WTC11 (cell line): ENCODE measurements around the gene TSPAN5. TPM values are rescaled to one million over a fixed set of nuclear protein-coding genes. Genes with fewer than 3 reads are reported as not detected.
A peak's percentile ranks its signal among the peaks of the same experiment; 100 is the strongest.

Experiments
- ATAC-seq: fragments of 200-7000 bp; cut with Tn5 transposase; 2 replicates; pipeline ENCODE4 v1.10.0; 2021; ENCODE audit warnings: mild to moderate bottlenecking, moderate library complexity
- CTCF ChIA-PET: fragments of 300-600 bp; sonication (Branson Sonifier 250); formaldehyde crosslinking; loops from one replicate; lab custom pipeline; 2021; ENCODE audit warnings: antibody characterized with exemption; lab: Charles Lee
- POLR2A ChIA-PET: fragments of 350-600 bp; sonication (Branson Sonifier 250); formaldehyde crosslinking; loops from one replicate; lab custom pipeline; 2021; ENCODE audit warnings: antibody characterized with exemption; lab: Charles Lee
- DNase-seq: peaks from one replicate; pipeline ENCODE4 v3.0.0; 2021; ENCODE audit warnings: low spot score
- H3K27ac Mint-ChIP-seq: 2 replicates; pipeline ENCODE4 v1.8.0; 2021; ENCODE audit warnings: mixed read lengths
- H3K27me3 Mint-ChIP-seq: 2 replicates; pipeline ENCODE4 v1.8.0; 2021; ENCODE audit warnings: low read depth, mild to moderate bottlenecking, moderate library complexity, mixed read lengths
- H3K36me3 Mint-ChIP-seq: 2 replicates; pipeline ENCODE4 v1.8.0; 2021; ENCODE audit warnings: mixed read lengths
- H3K4me1 Mint-ChIP-seq: 2 replicates; pipeline ENCODE4 v1.8.0; 2022; ENCODE audit warnings: mixed read lengths
- H3K4me3 Mint-ChIP-seq: 2 replicates; pipeline ENCODE4 v1.8.0; 2021; ENCODE audit warnings: mild to moderate bottlenecking, moderate library complexity, mixed read lengths
- H3K9me3 Mint-ChIP-seq: 2 replicates; pipeline ENCODE4 v1.8.0; 2021; ENCODE audit warnings: mixed read lengths
- ATF1 ChIP-seq: sonication (generic); formaldehyde crosslinking; IDR thresholded peaks from 2 replicates; pipeline ENCODE4 v1.8.1; 2023; ENCODE audit warnings: mild to moderate bottlenecking, moderate library complexity, missing genetic modification reagents
- EMX1 ChIP-seq: fragments of 250-450 bp; sonication (Bioruptor Pico); IDR thresholded peaks from 2 replicates; pipeline ENCODE4 v1.8.0; 2021; ENCODE audit warnings: mild to moderate bottlenecking
- FOXJ3 ChIP-seq: sonication (generic); formaldehyde crosslinking; IDR thresholded peaks from 2 replicates; pipeline ENCODE4 v1.9.0; 2021; ENCODE audit warnings: missing genetic modification reagents, mild to moderate bottlenecking, borderline replicate concordance
- FOXK1 ChIP-seq: sonication (generic); formaldehyde crosslinking; IDR thresholded peaks from 2 replicates; pipeline ENCODE4 v1.8.0; 2022; ENCODE audit warnings: mild to moderate bottlenecking, moderate library complexity, missing genetic modification reagents
- GTF2I ChIP-seq: fragments of 250-450 bp; sonication (Bioruptor Pico); conservative IDR thresholded peaks from 2 replicates; pipeline ENCODE4 v1.4.0; 2021; ENCODE audit warnings: mild to moderate bottlenecking
- JAZF1 ChIP-seq: fragments of 250-450 bp; sonication (Bioruptor Pico); IDR thresholded peaks from 2 replicates; pipeline ENCODE4 v1.9.0; 2021; ENCODE audit warnings: moderate library complexity, mild to moderate bottlenecking, inconsistent platforms
- KAT7 ChIP-seq: sonication (generic); formaldehyde crosslinking; IDR thresholded peaks from 2 replicates; pipeline ENCODE4 v1.8.1; 2023; ENCODE audit warnings: missing genetic modification reagents, mild to moderate bottlenecking, borderline replicate concordance
- MYBL2 ChIP-seq: sonication (generic); formaldehyde crosslinking; IDR thresholded peaks from 2 replicates; pipeline ENCODE4 v1.8.1; 2023; ENCODE audit warnings: mild to moderate bottlenecking, moderate library complexity, missing genetic modification reagents
- NFATC4 ChIP-seq: fragments of 250-450 bp; sonication (Bioruptor Pico); IDR thresholded peaks from 2 replicates; pipeline ENCODE4 v1.9.0; 2021; ENCODE audit warnings: mild to moderate bottlenecking
- RORB ChIP-seq: fragments of 250-450 bp; sonication (Bioruptor Pico); IDR thresholded peaks from 2 replicates; pipeline ENCODE4 v1.9.0; 2021; ENCODE audit warnings: mild to moderate bottlenecking
- SMAD4 ChIP-seq: sonication (generic); formaldehyde crosslinking; IDR thresholded peaks from 2 replicates; pipeline ENCODE4 v1.8.0; 2022; ENCODE audit warnings: mild to moderate bottlenecking, missing genetic modification reagents
- ZNF317 ChIP-seq: sonication (generic); formaldehyde crosslinking; IDR thresholded peaks from 2 replicates; pipeline ENCODE4 v1.8.1; 2023; ENCODE audit warnings: low read depth, mild to moderate bottlenecking, moderate library complexity, missing genetic modification reagents, borderline replicate concordance
- ZNF396 ChIP-seq: fragments of 250-450 bp; sonication (Bioruptor Pico); IDR thresholded peaks from 2 replicates; pipeline ENCODE4 v1.8.0; 2021; ENCODE audit warnings: mild to moderate bottlenecking, moderate library complexity, borderline replicate concordance
- ZNF416 ChIP-seq: fragments of 250-450 bp; sonication (Bioruptor Pico); IDR thresholded peaks from 2 replicates; pipeline ENCODE4 v1.9.0; 2021; ENCODE audit warnings: mild to moderate bottlenecking, inconsistent platforms
- total RNA-seq: library from RNA; stranded (reverse); gene quantifications from 3 replicates; pipeline ENCODE4 v1.2.3, GENCODE V29; 2021
- TF ChIP-seq, protein P1 (sequence below): sonication (generic); formaldehyde crosslinking; IDR thresholded peaks from 2 replicates; pipeline ENCODE4 v1.8.0; 2022; ENCODE audit warnings: missing genetic modification reagents
- TF ChIP-seq, protein P2 (sequence below): sonication (generic); formaldehyde crosslinking; IDR thresholded peaks from 2 replicates; pipeline ENCODE4 v1.8.1; 2023; ENCODE audit warnings: mild to moderate bottlenecking, missing genetic modification reagents, borderline replicate concordance
- TF ChIP-seq, protein P3 (sequence below): fragments of 250-450 bp; sonication (Bioruptor Pico); IDR thresholded peaks from 2 replicates; pipeline ENCODE4 v1.8.0; 2021; ENCODE audit warnings: mild to moderate bottlenecking
- TF ChIP-seq, protein P4 (sequence below): sonication (generic); formaldehyde crosslinking; IDR thresholded peaks from 2 replicates; pipeline ENCODE4 v1.8.0; 2022; ENCODE audit warnings: mild to moderate bottlenecking, missing genetic modification reagents
- TF ChIP-seq, protein P5 (sequence below): sonication (generic); formaldehyde crosslinking; conservative IDR thresholded peaks from 2 replicates; pipeline ENCODE4 v1.8.1; 2022; ENCODE audit warnings: mild to moderate bottlenecking, missing genetic modification reagents

TSPAN5 gene
- total RNA-seq, 1 experiment from 2014 or later = 22.7 TPM

DNA sequence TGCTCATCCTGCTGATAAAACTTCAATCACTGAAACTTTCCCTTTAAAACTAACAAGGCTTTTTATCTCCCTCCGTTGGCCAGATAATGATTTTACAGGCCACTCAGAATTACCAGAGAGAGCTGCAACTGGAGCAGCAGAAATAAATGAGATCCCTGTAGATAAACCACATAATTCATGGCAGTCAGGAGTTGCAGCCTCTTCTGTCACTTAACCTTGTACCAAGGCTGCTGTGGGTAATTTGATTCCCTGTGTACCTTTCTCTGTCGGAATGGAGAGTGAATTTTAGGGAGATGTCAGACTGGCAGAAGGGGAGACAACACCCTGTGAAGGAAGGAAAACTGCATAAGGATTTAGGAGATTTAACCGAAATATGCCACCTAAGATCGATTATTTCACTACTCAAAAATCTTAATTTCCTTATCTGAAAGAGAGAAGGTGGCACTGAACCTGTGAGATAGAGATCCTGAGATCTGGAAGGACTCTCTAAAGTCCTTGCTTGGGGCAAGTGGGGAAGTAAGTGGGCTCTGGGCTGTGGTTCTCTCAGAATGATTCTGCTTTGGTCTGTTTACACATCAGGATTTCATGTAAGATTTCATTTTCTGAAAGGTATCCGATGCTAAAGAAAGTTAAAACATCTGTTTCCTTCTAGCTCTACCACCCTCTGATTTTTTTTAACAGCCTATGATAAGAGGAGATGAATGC lies 14.3 kb upstream of the TSPAN5 start:
- H3K27me3 Mint-ChIP-seq = no peaks in the 10 kb centered on the region
- no peaks in the 10 kb centered on the region for H3K36me3 Mint-ChIP-seq
- ChIA-PET CTCF (interaction anchor here (1.4 kb wide), 1 partner anchor 24 kb away, joined by 3 read pairs; no protein-coding TSS in a partner anchor), POLR2A (no interaction called here)
- H3K4me3 Mint-ChIP-seq = no peak overlapping the region
- peaks cover 29% of the 10 kb centered on the region for H3K4me1 Mint-ChIP-seq
- DNase-seq = no peak
- H3K9me3 Mint-ChIP-seq = no peaks in the 10 kb centered on the region
- peak; percentile 46 for ATAC-seq
- H3K27ac Mint-ChIP-seq = no peak overlapping the region
- TF ChIP-seq, protein P1, sequence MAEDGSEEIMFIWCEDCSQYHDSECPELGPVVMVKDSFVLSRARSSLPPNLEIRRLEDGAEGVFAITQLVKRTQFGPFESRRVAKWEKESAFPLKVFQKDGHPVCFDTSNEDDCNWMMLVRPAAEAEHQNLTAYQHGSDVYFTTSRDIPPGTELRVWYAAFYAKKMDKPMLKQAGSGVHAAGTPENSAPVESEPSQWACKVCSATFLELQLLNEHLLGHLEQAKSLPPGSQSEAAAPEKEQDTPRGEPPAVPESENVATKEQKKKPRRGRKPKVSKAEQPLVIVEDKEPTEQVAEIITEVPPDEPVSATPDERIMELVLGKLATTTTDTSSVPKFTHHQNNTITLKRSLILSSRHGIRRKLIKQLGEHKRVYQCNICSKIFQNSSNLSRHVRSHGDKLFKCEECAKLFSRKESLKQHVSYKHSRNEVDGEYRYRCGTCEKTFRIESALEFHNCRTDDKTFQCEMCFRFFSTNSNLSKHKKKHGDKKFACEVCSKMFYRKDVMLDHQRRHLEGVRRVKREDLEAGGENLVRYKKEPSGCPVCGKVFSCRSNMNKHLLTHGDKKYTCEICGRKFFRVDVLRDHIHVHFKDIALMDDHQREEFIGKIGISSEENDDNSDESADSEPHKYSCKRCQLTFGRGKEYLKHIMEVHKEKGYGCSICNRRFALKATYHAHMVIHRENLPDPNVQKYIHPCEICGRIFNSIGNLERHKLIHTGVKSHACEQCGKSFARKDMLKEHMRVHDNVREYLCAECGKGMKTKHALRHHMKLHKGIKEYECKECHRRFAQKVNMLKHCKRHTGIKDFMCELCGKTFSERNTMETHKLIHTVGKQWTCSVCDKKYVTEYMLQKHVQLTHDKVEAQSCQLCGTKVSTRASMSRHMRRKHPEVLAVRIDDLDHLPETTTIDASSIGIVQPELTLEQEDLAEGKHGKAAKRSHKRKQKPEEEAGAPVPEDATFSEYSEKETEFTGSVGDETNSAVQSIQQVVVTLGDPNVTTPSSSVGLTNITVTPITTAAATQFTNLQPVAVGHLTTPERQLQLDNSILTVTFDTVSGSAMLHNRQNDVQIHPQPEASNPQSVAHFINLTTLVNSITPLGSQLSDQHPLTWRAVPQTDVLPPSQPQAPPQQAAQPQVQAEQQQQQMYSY = no peak

DNA sequence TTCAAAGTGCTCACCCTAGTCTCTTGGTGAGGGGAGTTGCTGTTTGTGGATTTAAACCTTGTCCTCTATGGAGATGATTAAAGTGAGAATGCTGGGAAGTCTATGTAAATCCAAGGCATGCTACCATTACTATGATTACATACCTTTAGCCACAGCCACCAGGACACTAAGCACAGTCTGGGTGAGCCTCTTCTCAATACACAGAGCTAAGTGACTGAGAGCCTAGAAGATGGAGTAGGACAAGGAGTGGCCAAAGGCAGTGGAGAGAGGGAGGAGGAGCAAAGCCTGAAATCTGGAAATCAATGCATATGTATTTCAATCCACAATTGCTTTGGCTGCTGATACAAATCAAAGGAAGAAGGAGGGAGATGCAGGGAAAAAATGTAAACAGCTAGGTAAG lies 12.7 kb upstream of the TSPAN5 start:
- CTCF ChIA-PET = interaction anchor here (0.8 kb wide), 1 partner anchor 204 kb away, joined by 3 read pairs; no protein-coding TSS in a partner anchor
- H3K4me3 Mint-ChIP-seq = no peak overlapping the region

DNA sequence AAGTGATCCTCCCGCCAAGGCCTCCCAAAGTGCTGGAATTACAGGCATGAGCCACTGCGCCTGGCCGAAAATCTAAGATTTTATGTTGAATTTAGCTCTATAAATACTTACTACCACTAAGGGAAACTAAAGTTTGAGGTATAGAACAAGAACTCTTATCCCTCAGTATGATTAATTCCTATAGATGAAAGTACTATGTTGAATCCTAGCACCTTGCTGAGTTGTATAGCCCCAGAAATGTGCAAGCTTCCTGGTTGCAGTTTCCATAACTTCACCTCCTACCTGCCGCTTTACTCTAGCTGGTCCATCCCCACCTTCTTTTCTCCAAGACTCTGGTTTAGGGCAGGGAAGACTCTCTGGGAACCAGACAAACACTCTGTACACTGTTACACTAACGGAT lies 11.8 kb upstream of the TSPAN5 start:
- Mint-ChIP-seq H3K9me3 (peaks cover 12% of the 10 kb centered on the region), H3K27ac (no peak overlapping the region), H3K36me3 (peaks cover 9% of the 10 kb centered on the region), H3K4me3 (no peak overlapping the region), H3K27me3 (no peaks in the 10 kb centered on the region), H3K4me1 (peaks cover 29% of the 10 kb centered on the region)
- ATAC-seq (no peak), DNase-seq (no peak)
- ChIA-PET CTCF (no interaction called here), POLR2A (no interaction called here)
- no peak for TF ChIP-seq ZNF416 (CRISPR knock-in tag)
- no peak for TF ChIP-seq KAT7 (CRISPR knock-in tag)
- no peak for TF ChIP-seq ATF1
- TF ChIP-seq, protein P1 = no peak
- no peak for TF ChIP-seq FOXJ3 (CRISPR knock-in tag)
- TF ChIP-seq, protein P2, sequence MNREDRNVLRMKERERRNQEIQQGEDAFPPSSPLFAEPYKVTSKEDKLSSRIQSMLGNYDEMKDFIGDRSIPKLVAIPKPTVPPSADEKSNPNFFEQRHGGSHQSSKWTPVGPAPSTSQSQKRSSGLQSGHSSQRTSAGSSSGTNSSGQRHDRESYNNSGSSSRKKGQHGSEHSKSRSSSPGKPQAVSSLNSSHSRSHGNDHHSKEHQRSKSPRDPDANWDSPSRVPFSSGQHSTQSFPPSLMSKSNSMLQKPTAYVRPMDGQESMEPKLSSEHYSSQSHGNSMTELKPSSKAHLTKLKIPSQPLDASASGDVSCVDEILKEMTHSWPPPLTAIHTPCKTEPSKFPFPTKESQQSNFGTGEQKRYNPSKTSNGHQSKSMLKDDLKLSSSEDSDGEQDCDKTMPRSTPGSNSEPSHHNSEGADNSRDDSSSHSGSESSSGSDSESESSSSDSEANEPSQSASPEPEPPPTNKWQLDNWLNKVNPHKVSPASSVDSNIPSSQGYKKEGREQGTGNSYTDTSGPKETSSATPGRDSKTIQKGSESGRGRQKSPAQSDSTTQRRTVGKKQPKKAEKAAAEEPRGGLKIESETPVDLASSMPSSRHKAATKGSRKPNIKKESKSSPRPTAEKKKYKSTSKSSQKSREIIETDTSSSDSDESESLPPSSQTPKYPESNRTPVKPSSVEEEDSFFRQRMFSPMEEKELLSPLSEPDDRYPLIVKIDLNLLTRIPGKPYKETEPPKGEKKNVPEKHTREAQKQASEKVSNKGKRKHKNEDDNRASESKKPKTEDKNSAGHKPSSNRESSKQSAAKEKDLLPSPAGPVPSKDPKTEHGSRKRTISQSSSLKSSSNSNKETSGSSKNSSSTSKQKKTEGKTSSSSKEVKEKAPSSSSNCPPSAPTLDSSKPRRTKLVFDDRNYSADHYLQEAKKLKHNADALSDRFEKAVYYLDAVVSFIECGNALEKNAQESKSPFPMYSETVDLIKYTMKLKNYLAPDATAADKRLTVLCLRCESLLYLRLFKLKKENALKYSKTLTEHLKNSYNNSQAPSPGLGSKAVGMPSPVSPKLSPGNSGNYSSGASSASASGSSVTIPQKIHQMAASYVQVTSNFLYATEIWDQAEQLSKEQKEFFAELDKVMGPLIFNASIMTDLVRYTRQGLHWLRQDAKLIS = no peak
- TF ChIP-seq FOXK1 (CRISPR knock-in tag) = no peak
- TF ChIP-seq JAZF1 (CRISPR knock-in tag) = no peak
- TF ChIP-seq ZNF396 = no peak
- TF ChIP-seq ZNF317 = no peak
- no peak for TF ChIP-seq NFATC4 (CRISPR knock-in tag)

More for the DNA sequence above, 12.7 kb upstream of the TSPAN5 start:
- POLR2A ChIA-PET = no interaction called here
- Mint-ChIP-seq H3K27me3 (no peaks in the 10 kb centered on the region), H3K4me1 (peaks cover 29% of the 10 kb centered on the region)
- TF ChIP-seq ZNF416 (CRISPR knock-in tag) = no peak
- TF ChIP-seq, protein P3, sequence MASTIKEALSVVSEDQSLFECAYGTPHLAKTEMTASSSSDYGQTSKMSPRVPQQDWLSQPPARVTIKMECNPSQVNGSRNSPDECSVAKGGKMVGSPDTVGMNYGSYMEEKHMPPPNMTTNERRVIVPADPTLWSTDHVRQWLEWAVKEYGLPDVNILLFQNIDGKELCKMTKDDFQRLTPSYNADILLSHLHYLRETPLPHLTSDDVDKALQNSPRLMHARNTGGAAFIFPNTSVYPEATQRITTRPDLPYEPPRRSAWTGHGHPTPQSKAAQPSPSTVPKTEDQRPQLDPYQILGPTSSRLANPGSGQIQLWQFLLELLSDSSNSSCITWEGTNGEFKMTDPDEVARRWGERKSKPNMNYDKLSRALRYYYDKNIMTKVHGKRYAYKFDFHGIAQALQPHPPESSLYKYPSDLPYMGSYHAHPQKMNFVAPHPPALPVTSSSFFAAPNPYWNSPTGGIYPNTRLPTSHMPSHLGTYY (CRISPR knock-in tag) = no peak
- TF ChIP-seq, protein P4, sequence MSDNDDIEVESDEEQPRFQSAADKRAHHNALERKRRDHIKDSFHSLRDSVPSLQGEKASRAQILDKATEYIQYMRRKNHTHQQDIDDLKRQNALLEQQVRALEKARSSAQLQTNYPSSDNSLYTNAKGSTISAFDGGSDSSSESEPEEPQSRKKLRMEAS (CRISPR knock-in tag) = no peak
- no peak for TF ChIP-seq MYBL2 (CRISPR knock-in tag)
- TF ChIP-seq GTF2I = no peak
- TF ChIP-seq KAT7 (CRISPR knock-in tag) = no peak
- TF ChIP-seq SMAD4 (CRISPR knock-in tag) = no peak
- no peak for TF ChIP-seq ATF1
- TF ChIP-seq EMX1 = no peak
- TF ChIP-seq, protein P5, sequence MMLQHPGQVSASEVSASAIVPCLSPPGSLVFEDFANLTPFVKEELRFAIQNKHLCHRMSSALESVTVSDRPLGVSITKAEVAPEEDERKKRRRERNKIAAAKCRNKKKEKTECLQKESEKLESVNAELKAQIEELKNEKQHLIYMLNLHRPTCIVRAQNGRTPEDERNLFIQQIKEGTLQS (CRISPR knock-in tag) = no peak
- TF ChIP-seq RORB = no peak
- TF ChIP-seq, all 79 proteins: peak for 0
- ATAC-seq = peak; percentile 79
- Mint-ChIP-seq H3K27ac (no peak overlapping the region), H3K9me3 (peaks cover 4% of the 10 kb centered on the region), H3K36me3 (peaks cover 1% of the 10 kb centered on the region)
- no peak for DNase-seq
